SK-N-MC (cell line): ENCODE data around the gene CACNB2.
"Not testable (repeated sequence)": the region's sequence is repeated elsewhere in the genome, so short reads cannot be mapped to it uniquely, and the experiment has no call there.

Source experiments
- DNase-seq: peaks from one replicate; pipeline ENCODE4 v3.0.0-alpha.2; 2011; ENCODE audit warnings: low read depth, low spot score
- H3K27ac ChIP-seq: fragments of 200-600 bp; sonication (generic); 2 replicates; pipeline ENCODE4 v1.5.1; 2016; ENCODE audit warnings: mixed run types
- H3K36me3 ChIP-seq: fragments of 200-600 bp; sonication (generic); 2 replicates; pipeline ENCODE4 v1.6.1; 2017; ENCODE audit warnings: antibody characterized with exemption, low read length, mixed read lengths; ENCODE audit not compliant: insufficient read depth
- H3K4me3 ChIP-seq: fragments of 200-600 bp; sonication (generic); 2 replicates; pipeline ENCODE4 v1.5.1; 2016
- H3K9ac ChIP-seq: fragments of 200-600 bp; sonication (generic); 2 replicates; pipeline ENCODE4 v1.8.0; 2017; ENCODE audit warnings: mixed run types, mixed read lengths; ENCODE audit not compliant: insufficient read length
- H3K9me3 ChIP-seq: fragments of 200-600 bp; sonication (generic); 2 replicates; pipeline ENCODE4 v1.6.1; 2017; ENCODE audit warnings: low read depth, mild to moderate bottlenecking, antibody characterized with exemption, low read length, moderate library complexity, mixed read lengths
- EZH2 ChIP-seq: fragments of 200-600 bp; sonication (generic); IDR thresholded peaks from one replicate; pipeline ENCODE4 v1.6.1; 2017; ENCODE audit warnings: antibody characterized with exemption
- FOXP2 ChIP-seq: optimal IDR thresholded peaks from 2 replicates; pipeline ENCODE3; 2011; ENCODE audit warnings: mild to moderate bottlenecking, moderate library complexity; ENCODE audit not compliant: insufficient read depth; ENCODE audit errors: extremely low read length, control extremely low read depth
- POLR2AphosphoS5 ChIP-seq: IDR thresholded peaks from 2 replicates; pipeline ENCODE4 v1.6.1; 2012; ENCODE audit warnings: mild to moderate bottlenecking, low read depth, low read length, borderline replicate concordance

CACNB2 gene

GRCh38 chr10:18164748-18165361, 24.6 kb downstream of the CACNB2 start:
- no peak for TF ChIP-seq POLR2AphosphoS5
- TF ChIP-seq FOXP2: no peak
- TF ChIP-seq EZH2: no peak
- H3K9ac ChIP-seq: no peak overlapping the region
- H3K9me3 ChIP-seq: no peaks in the 10 kb centered on the region
- peaks cover 5% of the 10 kb centered on the region; the same call in 1 of the 2 replicates for H3K36me3 ChIP-seq
- DNase-seq: no peak
- no peak overlapping the region for H3K4me3 ChIP-seq
- H3K27ac ChIP-seq: no peak overlapping the region

- Histone ChIP-seq H3K36me3 (no peaks in the 10 kb centered on the region; the same call in 1 of the 2 replicates), H3K9ac (no peak overlapping the region), H3K27ac (peak overlapping the region; percentile 13; the same call in 1 of the 2 replicates), H3K4me3 (0 out of 2 replicates have a peak overlapping the region, but pooled peaks have one; percentile 18), H3K9me3 (no peaks in the 10 kb centered on the region)
- no peak for TF ChIP-seq FOXP2
- DNase-seq: no peak
These were observed 38.7 kb downstream of the CACNB2 start for GRCh38 chr10:18178854-18179483.

- H3K4me3 ChIP-seq: 0 out of 2 replicates have a peak overlapping the region, but pooled peaks have one; percentile 9
- H3K9me3 ChIP-seq: no peaks in the 10 kb centered on the region
- DNase-seq: no peak
- H3K9ac ChIP-seq: no peak overlapping the region
- TF ChIP-seq EZH2 (no peak), POLR2AphosphoS5 (no peak)
- no peak overlapping the region for H3K27ac ChIP-seq
- no peaks in the 10 kb centered on the region; the same call in 1 of the 2 replicates for H3K36me3 ChIP-seq
These were observed 39.7 kb downstream of the CACNB2 start for GRCh38 chr10:18179891-18180290.

GRCh38 chr10:18181382-18181781, 41.2 kb downstream of the CACNB2 start:
- not testable (repeated sequence) for H3K9ac ChIP-seq, H3K27ac ChIP-seq, H3K36me3 ChIP-seq, H3K9me3 ChIP-seq, DNase-seq, H3K4me3 ChIP-seq

GRCh38 chr10:18185621-18186020, 45.4 kb downstream of the CACNB2 start:
- Histone ChIP-seq H3K4me3 (no peak overlapping the region), H3K9me3 (no peaks in the 10 kb centered on the region), H3K9ac (no peak overlapping the region), H3K36me3 (peaks cover 4% of the 10 kb centered on the region; the same call in 1 of the 2 replicates), H3K27ac (no peak overlapping the region)
- no peak for DNase-seq
- TF ChIP-seq EZH2 (no peak), POLR2AphosphoS5 (no peak), FOXP2 (no peak)

GRCh38 chr10:18190840-18191239, 50.6 kb downstream of the CACNB2 start:
- H3K4me3 ChIP-seq: no peak overlapping the region
- TF ChIP-seq FOXP2: no peak
- no peak for TF ChIP-seq POLR2AphosphoS5
- no peak for TF ChIP-seq EZH2

GRCh38 chr10:18194634-18195033, 54.4 kb downstream of the CACNB2 start:
- Histone ChIP-seq H3K27ac (peak overlapping the region; percentile 10), H3K4me3 (no peak overlapping the region), H3K9ac (no peak overlapping the region), H3K36me3 (peaks cover 5% of the 10 kb centered on the region; the same call in 1 of the 2 replicates), H3K9me3 (no peaks in the 10 kb centered on the region)
- no peak for DNase-seq
- TF ChIP-seq POLR2AphosphoS5 (no peak), EZH2 (no peak), FOXP2 (no peak)

More at GRCh38 chr10:18190840-18191239, 50.6 kb downstream of the CACNB2 start:
- DNase-seq: no peak
- H3K27ac ChIP-seq: no peak overlapping the region
- peaks cover 5% of the 10 kb centered on the region; the same call in 1 of the 2 replicates for H3K36me3 ChIP-seq
- no peak overlapping the region for H3K9ac ChIP-seq
- H3K9me3 ChIP-seq: no peaks in the 10 kb centered on the region

- Histone ChIP-seq H3K27ac (peak overlapping the region; percentile 10), H3K9ac (no peak overlapping the region), H3K36me3 (peaks cover 5% of the 10 kb centered on the region; the same call in 1 of the 2 replicates), H3K4me3 (peak overlapping the region; percentile 22; the same call in 1 of the 2 replicates), H3K9me3 (no peaks in the 10 kb centered on the region)
- no peak for DNase-seq
- TF ChIP-seq EZH2 (no peak), FOXP2 (no peak), POLR2AphosphoS5 (no peak)
These were observed 55.0 kb downstream of the CACNB2 start for GRCh38 chr10:18195060-18195799.
